GM19372 (cell line): ENCODE measurements around the gene GUCY2C.
A peak's percentile ranks its signal among the peaks of the same experiment; 100 is the strongest.

Source experiments
- ATAC-seq: cut with Tn5 transposase; IDR thresholded peaks from one replicate; pipeline ENCODE4 v1.9.1; 2021; ENCODE audit warnings: mild to moderate bottlenecking, low read depth, moderate library complexity; ENCODE audit not compliant: unreplicated experiment

The GUCY2C gene

GRCh38 chr12:14629832-14630710, 66.3 kb downstream of the GUCY2C start:
- peak; percentile 83 for ATAC-seq

- no peak for ATAC-seq
Observed at GRCh38 chr12:14628771-14629170, 67.6 kb downstream of the GUCY2C start.

GRCh38 chr12:14621826-14622225, 74.6 kb downstream of the GUCY2C start:
- ATAC-seq: peak; percentile 57

GRCh38 chr12:14619741-14620501, 76.5 kb downstream of the GUCY2C start:
- no peak for ATAC-seq

- ATAC-seq: no peak
Observed at GRCh38 chr12:14618983-14619382, 77.4 kb downstream of the GUCY2C start.

GRCh38 chr12:14614704-14615121, 81.7 kb downstream of the GUCY2C start:
- ATAC-seq: peak; percentile 52

- peak; percentile 94 for ATAC-seq
Observed at GRCh38 chr12:14613718-14614117, 82.7 kb downstream of the GUCY2C start.

- ATAC-seq: no peak
Observed at GRCh38 chr12:14612898-14613445, 83.4 kb downstream of the GUCY2C start.

GRCh38 chr12:14612250-14612649, 84.1 kb downstream of the GUCY2C start:
- ATAC-seq: no peak

- no peak for ATAC-seq
Observed at GRCh38 chr12:14611640-14612203, 84.7 kb downstream of the GUCY2C start.

- ATAC-seq: no peak
Observed at GRCh38 chr12:14607568-14607967, 88.8 kb downstream of the GUCY2C start.

GRCh38 chr12:14605401-14605989, 90.9 kb downstream of the GUCY2C start:
- ATAC-seq: no peak

GRCh38 chr12:14601692-14602478, 94.5 kb downstream of the GUCY2C start:
- no peak for ATAC-seq

- no peak for ATAC-seq
Observed at GRCh38 chr12:14597480-14597879, 98.9 kb downstream of the GUCY2C start.

- ATAC-seq: no peak
Observed at GRCh38 chr12:14591719-14592118, 104.7 kb downstream of the GUCY2C start.

- no peak for ATAC-seq
Observed at GRCh38 chr12:14589169-14590004, 107.0 kb downstream of the GUCY2C start.

GRCh38 chr12:14588571-14588970, 107.8 kb downstream of the GUCY2C start:
- ATAC-seq: no peak

- no peak for ATAC-seq
Observed at GRCh38 chr12:14578646-14579045, 117.8 kb downstream of the GUCY2C start.

- ATAC-seq: peak; percentile 68
Observed at GRCh38 chr12:14577344-14577743, 119.1 kb downstream of the GUCY2C start.
